ENCODE results near the gene PDLIM5. TPM values are rescaled to one million over a fixed set of nuclear protein-coding genes. Genes with fewer than 3 reads are reported as not detected.

PDLIM5 gene
- total RNA-seq, 1 experiment from 2014 or later = 158 TPM

DNA sequence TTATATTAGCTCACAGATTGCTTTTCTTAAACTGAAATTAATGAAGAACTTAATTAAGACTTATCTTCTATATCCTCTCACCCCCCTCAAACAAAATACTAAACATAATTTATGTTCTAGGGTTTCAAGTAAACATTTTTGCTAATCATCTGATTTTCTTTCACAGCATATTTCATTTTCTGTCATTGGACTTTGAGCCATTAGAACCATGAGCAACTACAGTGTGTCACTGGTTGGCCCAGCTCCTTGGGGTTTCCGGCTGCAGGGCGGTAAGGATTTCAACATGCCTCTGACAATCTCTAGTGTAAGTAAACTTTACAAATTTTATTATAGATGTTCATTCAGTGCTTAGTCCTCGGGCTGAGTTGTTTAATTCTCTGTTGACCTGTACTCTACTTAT lies 3.3 kb downstream of the PDLIM5 start:
- H3K4me3 Mint-ChIP-seq (ENCODE audit: unreplicated experiment) = peak overlapping the region; percentile 73
- peaks cover 40% of the 10 kb centered on the region for H3K36me3 Mint-ChIP-seq (ENCODE audit: insufficient read depth, unreplicated experiment)
- TF ChIP-seq, protein P1, sequence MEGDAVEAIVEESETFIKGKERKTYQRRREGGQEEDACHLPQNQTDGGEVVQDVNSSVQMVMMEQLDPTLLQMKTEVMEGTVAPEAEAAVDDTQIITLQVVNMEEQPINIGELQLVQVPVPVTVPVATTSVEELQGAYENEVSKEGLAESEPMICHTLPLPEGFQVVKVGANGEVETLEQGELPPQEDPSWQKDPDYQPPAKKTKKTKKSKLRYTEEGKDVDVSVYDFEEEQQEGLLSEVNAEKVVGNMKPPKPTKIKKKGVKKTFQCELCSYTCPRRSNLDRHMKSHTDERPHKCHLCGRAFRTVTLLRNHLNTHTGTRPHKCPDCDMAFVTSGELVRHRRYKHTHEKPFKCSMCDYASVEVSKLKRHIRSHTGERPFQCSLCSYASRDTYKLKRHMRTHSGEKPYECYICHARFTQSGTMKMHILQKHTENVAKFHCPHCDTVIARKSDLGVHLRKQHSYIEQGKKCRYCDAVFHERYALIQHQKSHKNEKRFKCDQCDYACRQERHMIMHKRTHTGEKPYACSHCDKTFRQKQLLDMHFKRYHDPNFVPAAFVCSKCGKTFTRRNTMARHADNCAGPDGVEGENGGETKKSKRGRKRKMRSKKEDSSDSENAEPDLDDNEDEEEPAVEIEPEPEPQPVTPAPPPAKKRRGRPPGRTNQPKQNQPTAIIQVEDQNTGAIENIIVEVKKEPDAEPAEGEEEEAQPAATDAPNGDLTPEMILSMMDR (IDR thresholded peaks at IDR 0.05; ENCODE audit: unreplicated experiment) = no peak
- H3K4me1 Mint-ChIP-seq (ENCODE audit: insufficient read depth, unreplicated experiment) = peaks cover 31% of the 10 kb centered on the region
- no peaks in the 10 kb centered on the region for H3K9me3 Mint-ChIP-seq (ENCODE audit: unreplicated experiment)
- peak overlapping the region; percentile 85 for H3K27ac Mint-ChIP-seq (ENCODE audit: low read depth, unreplicated experiment)
- ChIA-PET POLR2A (interaction anchor here (0.6 to 9.3 kb wide), 20 partner anchors 9 to 435 kb away, joined by 3 to 288 read pairs (median 4); no protein-coding TSS in a partner anchor), CTCF (interaction anchor here (1.0 to 3.9 kb wide), 2 partner anchors 42 to 47 kb away, joined by 3 to 41 read pairs; no protein-coding TSS in a partner anchor)
- no TSS peak for BruUV-seq (replicated peaks)
- intact Hi-C loops (cut with micrococcal nuclease) = no loop called here
- H3K27me3 Mint-ChIP-seq (ENCODE audit: insufficient read depth, unreplicated experiment) = no peaks in the 10 kb centered on the region
- DNase-seq (ENCODE audit: unreplicated experiment) = peak; percentile 84

DNA sequence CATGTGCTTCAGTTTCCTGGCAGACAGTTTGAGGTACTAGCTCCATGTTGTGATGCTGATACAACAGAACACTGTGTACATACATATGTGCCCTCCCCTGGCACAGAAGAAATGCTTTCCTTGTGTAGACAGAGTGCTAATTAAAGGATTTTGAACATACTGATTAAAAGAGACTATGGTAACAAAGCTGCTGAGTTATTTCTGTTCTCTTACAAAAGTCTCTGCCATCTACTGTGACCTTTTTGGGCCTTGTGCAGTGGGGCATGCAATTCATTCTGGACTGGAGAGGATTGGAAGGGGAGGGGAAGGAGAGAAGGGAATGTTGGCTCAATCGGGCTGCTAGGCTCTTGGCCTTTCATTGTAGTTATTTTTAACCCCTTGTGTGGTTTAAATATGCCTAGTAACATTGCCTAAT lies 6.0 kb downstream of the PDLIM5 start:
- Mint-ChIP-seq H3K9me3 (ENCODE audit: unreplicated experiment) (no peaks in the 10 kb centered on the region), H3K36me3 (ENCODE audit: insufficient read depth, unreplicated experiment) (peaks cover 45% of the 10 kb centered on the region), H3K27me3 (ENCODE audit: insufficient read depth, unreplicated experiment) (no peaks in the 10 kb centered on the region), H3K4me3 (ENCODE audit: unreplicated experiment) (peak overlapping the region; percentile 42), H3K27ac (ENCODE audit: low read depth, unreplicated experiment) (peak overlapping the region; percentile 37), H3K4me1 (ENCODE audit: insufficient read depth, unreplicated experiment) (peaks cover 52% of the 10 kb centered on the region)
- peak; percentile 52 for DNase-seq (ENCODE audit: unreplicated experiment)
- TF ChIP-seq, protein P1 (IDR thresholded peaks at IDR 0.05; ENCODE audit: unreplicated experiment) = no peak
- ChIA-PET POLR2A (interaction anchor here (0.7 to 5.5 kb wide), 6 partner anchors 10 to 88 kb away, joined by 3 to 44 read pairs (median 4); no protein-coding TSS in a partner anchor), CTCF (interaction anchor here (2.5 kb wide), 1 partner anchor 51 kb away, joined by 7 read pairs; no protein-coding TSS in a partner anchor)
- intact Hi-C loops (cut with micrococcal nuclease) = no loop called here
- no TSS peak for BruUV-seq (replicated peaks)

DNA sequence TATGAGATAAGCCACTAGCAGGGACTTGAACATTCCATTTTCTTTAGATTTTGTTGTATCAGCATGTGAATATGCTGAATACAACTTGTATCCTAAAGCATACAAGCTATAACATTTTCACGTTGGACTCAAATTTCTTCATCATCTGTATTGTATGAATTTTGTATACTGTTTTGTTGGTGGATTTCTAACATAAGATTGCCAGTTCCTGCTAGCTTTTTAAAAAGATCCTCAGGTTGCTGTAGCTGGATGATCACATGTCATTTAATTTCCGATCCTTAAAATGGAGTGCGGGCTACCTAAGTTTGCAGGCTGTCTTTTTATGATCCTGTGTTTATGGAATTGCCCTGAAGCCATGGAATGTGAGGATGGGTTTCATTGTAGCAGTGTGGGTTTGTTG lies 6.9 kb downstream of the PDLIM5 start:
- Mint-ChIP-seq H3K9me3 (ENCODE audit: unreplicated experiment) (no peaks in the 10 kb centered on the region), H3K27me3 (ENCODE audit: insufficient read depth, unreplicated experiment) (no peaks in the 10 kb centered on the region), H3K4me1 (ENCODE audit: insufficient read depth, unreplicated experiment) (peaks cover 60% of the 10 kb centered on the region), H3K27ac (ENCODE audit: low read depth, unreplicated experiment) (peak overlapping the region; percentile 77), H3K36me3 (ENCODE audit: insufficient read depth, unreplicated experiment) (peaks cover 50% of the 10 kb centered on the region), H3K4me3 (ENCODE audit: unreplicated experiment) (peak overlapping the region; percentile 47)
- TF ChIP-seq, protein P1 (IDR thresholded peaks at IDR 0.05; ENCODE audit: unreplicated experiment) = no peak
- ChIA-PET CTCF (interaction anchor here (2.5 kb wide), 1 partner anchor 52 kb away, joined by 7 read pairs; no protein-coding TSS in a partner anchor), POLR2A (interaction anchor here (0.7 to 5.5 kb wide), 9 partner anchors 11 to 102 kb away, joined by 3 to 44 read pairs (median 3); no protein-coding TSS in a partner anchor)
- intact Hi-C loops (cut with micrococcal nuclease) = no loop called here
- BruUV-seq (replicated peaks) = no TSS peak
- DNase-seq (ENCODE audit: unreplicated experiment) = no peak

DNA sequence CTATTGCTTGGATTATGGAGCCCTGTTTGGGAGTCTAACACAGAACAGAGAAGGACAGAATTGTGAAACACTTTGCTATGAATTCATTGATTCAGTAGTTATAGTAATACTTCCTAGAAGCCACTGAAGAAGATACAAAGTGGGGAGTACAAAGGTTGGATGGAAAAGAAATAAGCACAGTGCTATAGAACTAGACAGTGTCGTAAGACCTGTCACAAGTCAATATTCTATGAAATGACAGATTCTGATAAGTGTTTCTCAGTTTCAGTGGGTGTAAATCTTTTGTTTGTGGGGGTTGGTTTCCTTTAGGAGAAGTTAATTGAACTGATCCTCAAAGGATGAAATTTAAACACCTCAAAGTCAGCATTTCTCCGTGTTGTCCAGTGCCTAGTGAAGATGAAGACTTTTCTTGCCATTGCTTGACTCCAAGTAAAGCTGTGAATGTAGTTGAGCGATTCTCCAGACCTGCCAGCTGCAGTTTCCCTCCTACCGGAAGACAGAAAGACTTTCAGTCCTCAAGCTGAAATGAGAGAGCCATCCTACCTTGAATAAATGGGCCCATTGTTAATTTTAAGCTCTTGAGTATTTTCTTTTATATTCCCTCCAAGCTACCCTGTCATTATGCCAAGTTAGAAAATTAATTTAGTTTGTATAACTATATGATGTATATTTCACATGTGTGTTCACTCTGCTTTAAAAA lies 7.9 kb downstream of the PDLIM5 start:
- TF ChIP-seq, protein P1 (IDR thresholded peaks at IDR 0.05; ENCODE audit: unreplicated experiment) = no peak
- intact Hi-C loops (cut with micrococcal nuclease) = no loop called here
- Mint-ChIP-seq H3K27ac (ENCODE audit: low read depth, unreplicated experiment) (peak overlapping the region; percentile 77), H3K4me3 (ENCODE audit: unreplicated experiment) (peak overlapping the region; percentile 47), H3K4me1 (ENCODE audit: insufficient read depth, unreplicated experiment) (peaks cover 61% of the 10 kb centered on the region), H3K9me3 (ENCODE audit: unreplicated experiment) (no peaks in the 10 kb centered on the region), H3K36me3 (ENCODE audit: insufficient read depth, unreplicated experiment) (peaks cover 55% of the 10 kb centered on the region), H3K27me3 (ENCODE audit: insufficient read depth, unreplicated experiment) (no peaks in the 10 kb centered on the region)
- CTCF ChIA-PET = interaction anchor here (0.6 to 0.9 kb wide), 3 partner anchors 45 to 71 kb away, joined by 3 to 5 read pairs (median 4); no protein-coding TSS in a partner anchor
- DNase-seq (ENCODE audit: unreplicated experiment) = no peak
- POLR2A ChIA-PET = interaction anchor here (0.9 to 5.5 kb wide), 7 partner anchors 8 to 101 kb away, joined by 3 to 44 read pairs (median 3); partner anchors contain the start of gene PDLIM5
- BruUV-seq (replicated peaks) = no TSS peak

Measured in MCF 10A (cell line).